ENCODE measurements around the gene ADORA1.

Gene ADORA1

DNA sequence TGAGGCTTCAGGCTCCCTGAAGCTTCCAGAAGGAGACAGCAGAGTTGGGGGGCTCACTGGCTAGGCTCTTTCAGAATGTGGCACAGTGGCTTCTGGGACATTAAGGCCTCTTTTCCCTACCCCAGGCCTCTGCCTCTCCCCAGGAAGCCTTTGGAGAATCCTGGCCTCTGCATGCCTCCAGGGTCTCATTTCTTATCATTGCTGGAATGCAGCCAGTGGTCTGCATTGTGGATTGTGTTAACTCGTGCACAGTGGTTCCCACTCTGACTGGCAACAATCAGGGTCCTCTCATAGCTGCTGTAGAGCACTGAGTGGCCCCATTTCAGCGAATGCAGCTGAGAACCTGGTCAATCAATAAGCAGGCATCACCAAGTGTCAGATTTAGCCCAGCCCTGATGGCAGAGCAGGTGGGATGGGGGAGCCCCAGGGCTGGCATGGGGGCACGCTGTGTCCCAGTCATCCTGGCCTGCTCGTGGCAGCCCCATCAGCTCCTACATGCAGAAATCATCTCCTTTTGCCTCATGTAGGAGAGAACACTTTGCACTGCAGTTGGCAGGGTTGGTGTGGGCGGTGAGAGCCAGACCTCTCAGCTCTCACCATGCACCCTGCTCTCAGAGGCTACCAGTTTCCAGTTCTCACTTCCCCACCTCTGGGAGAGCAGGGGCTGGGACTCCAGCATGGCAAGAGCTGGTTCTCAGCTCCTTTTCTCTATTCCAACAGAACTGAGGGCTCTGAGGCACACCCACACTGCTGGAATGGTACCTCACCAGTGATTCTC is 13.4 kb downstream of the ADORA1 start:
- DNase-seq (ENCODE audit: low read depth in 2 of 2), result no peak

DNA sequence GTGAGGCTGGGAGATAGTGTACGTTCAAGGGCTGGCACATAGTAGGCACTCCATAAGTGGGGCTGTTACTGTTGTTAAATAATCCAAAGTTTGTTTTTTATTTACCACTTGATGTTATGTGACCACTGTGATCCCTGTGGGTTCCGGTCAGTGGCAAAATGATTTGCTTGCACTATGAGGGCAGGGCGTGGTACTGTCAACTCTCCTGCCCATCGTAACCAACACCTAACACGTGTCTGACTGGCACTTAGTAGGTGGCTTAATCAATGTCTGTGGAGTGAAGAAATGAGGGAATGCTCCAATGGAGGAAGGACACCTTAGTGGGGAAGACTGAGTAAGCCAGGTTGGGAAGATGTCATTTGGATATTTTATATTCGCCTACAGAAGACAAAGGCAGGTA is 14.6 kb downstream of the ADORA1 start:
- no peak for DNase-seq (ENCODE audit: low read depth in 2 of 2)

DNA sequence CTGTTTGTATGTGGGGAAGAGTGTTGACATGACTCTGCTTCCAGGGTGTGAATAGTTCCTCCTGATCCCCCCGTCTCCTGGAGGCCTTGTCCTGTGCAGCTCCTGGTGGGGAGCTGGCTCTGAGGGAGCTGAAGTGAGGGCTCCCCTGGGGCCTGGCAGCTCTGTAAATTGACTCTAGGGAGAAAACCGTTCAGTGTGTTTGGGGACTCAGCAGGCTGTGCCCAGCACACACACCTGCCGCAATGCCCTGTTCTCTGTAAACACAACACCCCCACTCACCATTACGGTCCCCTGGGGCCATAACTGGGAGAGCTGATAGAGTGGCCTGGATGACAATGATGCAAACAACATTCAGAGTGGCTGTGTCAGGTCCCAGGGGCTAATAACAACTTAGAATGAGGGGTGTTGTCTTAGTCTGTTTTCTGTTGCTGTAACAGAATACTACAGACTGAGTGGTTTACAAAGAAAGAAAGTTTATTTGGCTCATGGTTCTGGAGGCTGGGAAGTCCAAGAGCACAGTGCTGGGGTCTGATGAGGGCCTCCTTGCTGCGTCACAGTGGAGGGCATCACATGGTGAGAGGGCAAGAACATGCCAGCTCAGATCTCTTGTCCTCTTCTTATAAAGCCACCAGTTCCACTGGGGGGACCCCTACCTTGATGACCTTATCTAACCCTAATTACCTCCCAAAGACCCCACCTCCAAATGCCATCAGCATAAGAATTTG is 15.3 kb downstream of the ADORA1 start:
- no peak for DNase-seq (ENCODE audit: low read depth in 2 of 2)

DNA sequence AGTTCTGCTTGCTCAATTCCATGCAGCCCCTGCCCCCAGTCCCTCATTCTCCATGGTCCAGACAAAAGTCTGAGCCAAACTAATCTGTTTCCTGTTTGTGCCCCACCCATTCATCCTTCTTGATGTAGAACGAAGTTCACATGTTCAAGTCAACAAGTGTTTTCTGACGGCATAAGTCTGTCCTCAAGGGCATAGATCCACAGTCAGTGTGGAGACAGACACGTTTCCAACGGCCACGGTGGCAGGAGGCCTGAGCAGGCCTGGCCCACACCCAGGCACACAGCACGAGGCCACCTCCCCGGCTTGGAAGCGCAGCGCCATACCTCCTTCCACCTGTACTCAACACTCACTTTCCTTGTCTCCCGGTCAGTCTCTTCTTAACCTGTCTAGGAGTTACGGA is 16.1 kb downstream of the ADORA1 start:
- DNase-seq (ENCODE audit: low read depth in 2 of 2), result no peak

DNA sequence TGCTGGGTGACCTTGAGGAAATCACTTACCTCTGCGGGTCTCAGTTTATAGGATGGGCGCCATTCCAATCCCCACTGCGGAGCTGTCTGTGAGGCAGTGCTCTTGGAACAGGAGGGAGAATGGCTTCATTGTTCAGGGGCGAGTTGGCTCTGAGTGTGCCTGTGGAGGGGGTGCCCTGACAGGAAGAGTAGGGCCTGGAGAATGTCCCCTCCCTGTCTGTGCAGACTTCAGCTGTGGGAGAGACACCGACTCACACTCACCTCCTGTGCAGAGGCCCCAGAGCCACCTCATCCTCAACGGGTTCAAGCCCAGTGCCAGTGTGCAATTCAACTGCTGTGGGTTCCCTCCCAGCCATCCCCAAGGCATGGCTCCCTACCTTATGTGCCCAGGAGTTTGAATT is 17.1 kb downstream of the ADORA1 start:
- no peak for DNase-seq (ENCODE audit: low read depth in 2 of 2)

DNA sequence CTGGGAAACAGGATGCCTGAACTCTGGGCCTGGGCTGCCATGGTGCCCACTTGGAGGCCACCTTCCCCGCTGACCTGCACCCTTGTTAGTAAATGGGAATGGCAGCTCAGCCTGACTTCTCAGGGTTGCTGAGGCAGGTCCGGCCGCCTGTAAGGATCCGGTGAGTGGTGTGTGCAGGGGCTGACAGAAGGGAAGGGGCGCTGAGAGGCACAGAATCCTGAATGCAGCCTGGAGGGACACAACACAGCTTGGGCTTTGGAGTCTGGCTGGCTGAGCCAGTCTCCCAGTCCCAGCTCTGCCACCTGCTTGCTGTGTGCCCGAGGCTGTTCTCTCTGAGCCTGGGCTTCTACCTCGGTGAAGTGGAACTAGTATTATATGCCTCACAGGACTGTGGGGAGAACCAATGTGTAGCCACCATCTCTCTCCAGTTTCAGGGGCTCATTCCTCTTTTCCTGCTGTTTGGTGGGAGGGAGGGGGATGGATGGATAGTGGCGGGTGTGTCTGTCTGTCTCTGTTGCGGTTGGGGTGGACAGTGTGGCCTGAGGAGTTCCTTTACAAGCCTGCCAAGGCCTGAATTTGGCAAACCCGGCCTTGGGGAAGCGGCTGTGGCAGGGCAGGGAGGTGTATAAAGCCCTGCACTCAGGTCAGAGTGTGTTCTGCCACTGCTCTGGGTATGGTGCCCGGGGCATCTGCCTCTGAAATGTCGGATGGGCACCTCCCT is 18.0 kb downstream of the ADORA1 start:
- DNase-seq (ENCODE audit: low read depth in 2 of 2), result no peak

DNA sequence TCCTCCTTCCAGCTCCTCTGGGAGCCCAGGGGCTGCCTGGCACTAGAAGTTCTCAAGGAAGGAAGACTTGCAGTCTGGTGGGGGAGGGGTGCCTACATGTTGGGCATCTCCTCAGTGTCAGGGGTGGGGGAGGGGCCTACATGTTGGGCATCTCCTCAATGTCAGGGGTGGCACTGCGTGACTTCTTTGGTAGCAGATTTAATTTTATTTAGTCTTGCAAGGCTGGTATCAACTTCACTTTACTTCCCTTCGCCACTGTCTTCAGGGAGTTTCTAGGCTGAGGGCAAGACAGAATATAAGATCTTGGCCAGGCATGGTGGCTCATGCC is 18.5 kb downstream of the ADORA1 start:
- DNase-seq (ENCODE audit: low read depth in 2 of 2), result no peak

DNA sequence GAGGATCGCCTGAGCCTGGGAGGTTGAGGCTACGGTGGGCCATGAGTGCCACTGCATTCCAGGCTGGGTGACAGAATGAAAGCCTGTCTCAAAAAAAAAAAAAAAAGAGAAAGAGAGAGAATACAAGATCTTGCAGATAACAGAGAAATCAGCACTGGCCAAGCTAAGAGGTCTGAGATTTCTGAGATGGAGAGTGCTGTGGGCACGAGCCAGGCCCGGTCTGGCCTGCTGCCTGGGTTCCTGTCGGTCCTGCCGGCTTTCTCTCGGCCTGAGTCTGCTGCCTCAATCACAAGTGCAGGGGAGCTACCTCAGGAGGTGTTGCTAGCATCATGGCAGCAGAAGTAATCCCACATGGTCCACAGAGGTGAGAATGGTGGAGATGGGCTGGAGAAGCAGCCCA is 19.0 kb downstream of the ADORA1 start:
- no peak for DNase-seq (ENCODE audit: low read depth in 2 of 2)

DNA sequence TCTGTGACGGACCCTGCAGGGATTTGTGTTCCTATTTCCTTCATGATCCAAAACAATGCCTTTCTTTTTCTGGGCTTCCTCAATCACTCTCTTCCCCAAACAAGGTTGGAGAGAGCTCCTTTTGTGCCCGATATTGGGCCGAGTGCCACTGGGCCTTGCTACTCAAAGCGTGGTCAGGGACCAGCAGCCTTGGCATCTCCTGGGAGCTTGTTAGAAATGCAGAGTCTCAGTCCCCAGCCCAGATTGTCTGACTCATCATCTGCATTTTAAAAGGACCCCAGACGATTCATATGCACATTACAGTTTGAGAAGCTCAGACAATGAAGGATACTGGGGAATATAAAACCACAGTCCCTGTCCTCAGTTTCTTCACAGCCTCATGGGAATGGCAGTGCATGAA is 19.9 kb downstream of the ADORA1 start:
- DNase-seq (ENCODE audit: low read depth in 2 of 2), result no peak

DNA sequence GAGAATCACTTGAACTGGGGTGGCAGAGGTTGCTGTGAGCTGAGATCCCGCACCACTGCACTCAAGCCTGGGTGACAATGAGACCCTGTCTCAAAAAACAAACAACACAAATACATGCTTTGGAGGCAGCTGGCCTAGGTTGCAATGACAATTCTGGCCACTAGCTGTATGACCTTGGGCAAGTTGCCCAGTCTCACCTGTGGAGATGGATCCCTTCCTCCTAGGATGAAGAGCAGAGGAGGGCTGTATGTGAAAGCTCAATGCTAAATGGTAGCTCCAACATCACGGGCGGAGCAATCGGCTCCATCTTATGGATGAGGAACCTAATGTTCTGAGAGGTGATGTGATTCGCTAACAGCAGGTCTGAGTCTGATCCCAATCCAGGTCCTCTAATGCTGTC is 20.6 kb downstream of the ADORA1 start:
- DNase-seq (ENCODE audit: low read depth in 2 of 2), result no peak

DNA sequence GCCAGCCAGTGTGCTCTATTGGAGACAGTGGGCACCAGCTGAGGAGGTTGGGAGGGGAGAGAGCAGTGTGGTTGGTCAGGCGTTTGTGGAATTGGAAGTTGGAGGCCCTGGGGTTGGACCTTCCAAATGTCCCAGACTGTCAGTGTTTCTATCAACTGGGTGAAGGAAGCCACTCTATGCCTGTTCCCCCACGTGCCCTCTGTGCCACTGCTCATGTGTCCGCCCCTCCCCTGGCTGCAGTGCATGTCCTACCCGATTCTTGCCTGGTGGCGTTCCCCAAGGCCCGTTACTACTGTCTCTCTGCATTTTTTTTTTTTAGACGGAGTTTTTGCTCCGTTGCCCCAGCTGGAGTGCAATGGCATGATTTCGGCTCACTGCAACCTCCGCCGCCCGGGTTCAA is 21.1 kb downstream of the ADORA1 start:
- no peak for DNase-seq (ENCODE audit: low read depth in 2 of 2)

DNA sequence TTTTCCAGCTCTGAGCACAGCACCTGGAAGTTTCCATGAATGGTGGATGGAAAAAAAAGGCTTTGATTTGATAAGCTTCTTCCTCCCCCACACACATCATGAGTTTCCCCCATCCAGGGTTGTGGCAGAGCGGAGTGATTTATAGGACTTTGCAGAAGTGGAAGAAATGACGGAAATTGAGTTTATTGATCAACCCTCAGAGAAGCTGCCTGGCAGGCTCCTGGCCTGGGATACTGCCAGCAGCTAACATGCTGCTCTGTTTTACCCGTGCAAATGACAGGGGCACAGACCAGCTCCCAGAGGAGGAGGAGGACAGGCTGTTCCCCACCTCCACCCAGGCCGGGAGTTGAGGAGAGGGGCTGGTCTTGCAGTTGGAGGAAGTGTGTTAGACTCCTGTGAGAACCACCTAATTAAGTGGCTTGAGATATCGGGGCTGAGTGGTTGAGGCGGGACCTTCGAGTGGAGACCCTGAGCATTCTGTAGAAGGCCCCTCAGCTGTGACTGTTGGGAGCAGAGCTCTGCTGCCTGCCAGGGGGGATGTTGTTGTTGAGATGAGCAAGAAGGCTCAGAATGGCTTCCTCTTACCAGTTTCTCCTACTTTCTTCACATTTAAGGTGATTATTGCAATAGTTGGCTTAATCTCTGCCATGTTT is 21.8 kb downstream of the ADORA1 start:
- DNase-seq (ENCODE audit: low read depth in 2 of 2), result no peak

DNA sequence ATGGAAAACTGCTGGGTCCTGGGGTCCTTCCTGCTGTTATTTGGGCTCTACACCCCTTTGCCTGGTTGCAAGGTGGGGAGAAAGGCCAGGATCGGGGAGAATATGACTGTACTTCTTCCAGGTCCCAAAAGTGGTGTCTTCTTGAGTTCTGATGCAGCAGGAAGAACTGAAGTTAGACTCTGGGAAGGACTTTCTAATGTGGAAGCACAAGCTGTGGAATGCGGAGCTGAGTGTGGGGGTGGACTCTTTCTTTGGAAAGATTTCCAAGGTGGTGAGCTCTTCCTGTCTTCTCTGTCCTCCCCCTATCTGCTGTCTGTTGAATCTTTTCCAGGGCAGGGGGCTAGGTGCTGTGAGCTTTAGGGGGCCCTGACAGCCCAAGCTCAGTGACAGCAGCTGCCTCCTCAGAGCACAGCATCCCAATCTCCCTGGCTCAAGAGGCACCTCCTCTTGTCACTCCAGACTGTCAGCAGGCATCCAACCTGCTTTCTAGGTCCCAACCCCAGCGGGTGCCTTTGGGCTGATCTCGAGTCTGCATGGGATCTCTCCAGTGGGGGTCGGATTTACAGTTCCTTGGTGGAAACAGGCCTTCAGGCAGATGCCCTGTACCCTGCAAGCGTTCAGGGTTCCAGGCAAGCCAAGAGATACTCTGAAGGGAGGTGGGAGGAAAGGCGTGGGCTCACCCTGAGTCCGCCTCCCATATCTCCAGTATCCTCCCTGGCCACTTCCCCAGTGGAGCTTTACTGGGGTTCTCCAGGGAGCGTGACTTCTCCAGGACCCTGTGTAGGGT is 23.2 kb downstream of the ADORA1 start:
- no peak for DNase-seq (ENCODE audit: low read depth in 2 of 2)

DNA sequence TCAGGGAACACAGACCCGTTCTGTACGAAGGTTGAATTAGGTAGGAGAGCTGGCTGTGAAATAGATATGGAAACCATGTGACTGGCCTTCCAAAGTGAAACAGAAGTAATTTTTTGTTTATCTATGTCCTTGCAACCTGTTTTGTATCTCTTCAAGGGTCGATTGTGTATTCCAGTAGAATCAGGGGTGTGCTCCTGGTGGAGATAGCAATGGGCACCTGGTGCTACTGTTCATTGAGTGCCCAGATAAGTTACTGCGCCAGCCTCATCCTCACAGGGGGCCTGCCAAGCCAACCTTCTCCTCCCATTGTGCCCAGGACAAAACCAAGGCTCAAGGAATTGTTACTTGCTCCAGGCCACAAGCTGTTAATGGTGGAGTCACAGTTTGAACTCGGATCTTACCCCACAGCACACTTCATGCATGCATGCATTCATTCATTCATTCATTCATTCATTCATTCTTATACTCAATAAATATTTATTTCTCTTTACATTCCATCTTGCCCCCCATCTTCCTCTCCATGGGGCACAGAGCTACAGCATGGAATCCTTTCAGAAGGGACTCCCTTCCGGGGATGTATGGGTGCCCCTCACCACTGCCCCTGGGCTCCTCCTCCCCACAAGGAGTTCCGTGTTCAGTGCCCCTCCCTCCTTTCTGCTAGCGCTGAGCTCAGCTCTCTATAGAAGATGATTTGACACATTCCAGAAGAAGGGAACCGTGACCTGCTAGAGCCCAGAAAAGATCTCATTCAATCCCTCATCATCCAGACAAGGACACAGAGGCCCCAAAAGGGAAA is 24.0 kb downstream of the ADORA1 start:
- no peak for DNase-seq (ENCODE audit: low read depth in 2 of 2)

DNA sequence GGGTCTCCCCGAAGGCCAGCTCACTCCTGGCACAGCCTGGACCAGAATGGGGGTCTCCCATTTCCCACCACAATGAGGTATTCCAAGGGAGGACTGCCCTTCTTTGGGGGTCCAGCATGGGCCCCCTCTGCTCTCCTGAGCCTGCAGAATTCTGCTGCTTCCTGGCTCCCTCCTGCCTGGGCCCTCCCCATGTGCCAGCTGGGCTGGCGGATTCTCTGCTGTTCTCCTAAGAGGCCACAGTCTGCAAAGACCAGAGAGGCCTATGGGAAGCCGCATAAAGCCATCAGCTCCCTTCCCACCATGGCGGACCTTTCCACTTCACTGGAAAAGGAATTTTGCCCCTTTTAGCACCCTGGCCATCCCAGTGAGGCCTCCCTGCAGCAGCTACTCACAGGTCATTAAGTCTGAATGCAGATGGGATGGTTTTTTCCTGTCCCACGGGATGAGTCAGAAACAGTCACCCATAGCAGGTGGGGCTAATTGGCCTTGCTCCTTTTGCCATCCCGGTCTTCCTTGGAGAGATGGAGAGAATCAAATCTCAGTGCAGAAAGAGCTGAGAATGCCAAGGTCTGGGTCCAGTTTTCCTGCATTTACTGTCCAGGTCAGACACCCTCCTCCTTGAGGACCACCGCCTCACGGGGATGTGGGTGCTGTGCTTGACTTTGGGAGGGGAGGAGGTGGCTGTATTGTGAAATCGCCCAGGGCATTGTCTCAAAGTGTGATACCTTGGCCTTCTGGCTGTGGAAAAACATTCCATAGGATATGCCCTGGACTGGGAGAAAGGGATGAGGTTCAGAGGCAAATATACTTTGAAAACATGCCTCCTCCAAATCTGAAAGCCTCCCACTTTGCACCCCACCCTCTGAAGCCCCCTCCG is 24.9 kb downstream of the ADORA1 start:
- DNase-seq (ENCODE audit: low read depth in 2 of 2), result no peak

DNA sequence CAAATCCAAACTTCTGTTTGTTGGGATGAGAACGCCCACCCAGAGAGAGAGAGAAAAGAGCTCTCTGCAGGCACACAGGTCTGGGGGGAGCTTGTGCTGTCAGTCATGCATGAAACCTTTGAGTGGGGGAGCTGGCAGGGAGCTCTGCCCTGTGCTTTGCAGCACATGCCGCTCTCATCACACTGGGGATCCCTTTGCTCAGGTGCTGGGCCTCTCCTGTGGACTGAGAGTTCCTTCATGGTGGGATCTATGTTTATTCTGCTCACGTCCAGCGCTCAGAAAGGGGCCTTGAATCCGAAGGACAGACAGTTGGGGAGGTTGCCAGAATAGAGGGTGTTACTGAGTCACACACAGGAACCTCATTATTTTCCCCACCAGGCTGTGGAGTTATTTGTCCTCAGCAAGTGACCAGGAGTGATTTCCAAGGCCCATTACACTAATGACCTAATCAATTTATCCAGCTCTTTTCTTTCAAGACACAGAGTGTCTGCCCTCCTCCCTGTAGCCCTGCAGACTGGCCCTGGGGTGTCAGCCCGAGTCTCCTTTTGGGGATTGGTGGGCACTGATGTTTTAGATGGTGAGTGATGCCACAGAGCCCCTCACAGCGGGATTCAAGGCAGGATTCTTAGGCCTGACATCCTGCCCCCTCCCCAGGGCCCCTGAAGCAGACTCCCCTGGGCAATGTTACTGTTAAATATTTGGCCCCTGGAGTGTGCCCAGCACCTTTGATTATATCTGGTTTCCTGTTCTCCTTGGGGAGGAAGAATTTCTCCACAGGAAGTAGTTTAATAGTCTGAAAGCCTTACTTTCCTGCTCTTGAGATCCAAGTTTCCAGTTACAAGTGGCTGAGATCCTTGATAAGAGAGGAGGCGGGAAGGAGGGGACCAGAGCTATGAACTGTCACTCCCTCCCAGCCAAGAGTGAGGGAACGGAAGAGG is 25.8 kb downstream of the ADORA1 start:
- DNase-seq (ENCODE audit: low read depth in 2 of 2), result no peak

DNA sequence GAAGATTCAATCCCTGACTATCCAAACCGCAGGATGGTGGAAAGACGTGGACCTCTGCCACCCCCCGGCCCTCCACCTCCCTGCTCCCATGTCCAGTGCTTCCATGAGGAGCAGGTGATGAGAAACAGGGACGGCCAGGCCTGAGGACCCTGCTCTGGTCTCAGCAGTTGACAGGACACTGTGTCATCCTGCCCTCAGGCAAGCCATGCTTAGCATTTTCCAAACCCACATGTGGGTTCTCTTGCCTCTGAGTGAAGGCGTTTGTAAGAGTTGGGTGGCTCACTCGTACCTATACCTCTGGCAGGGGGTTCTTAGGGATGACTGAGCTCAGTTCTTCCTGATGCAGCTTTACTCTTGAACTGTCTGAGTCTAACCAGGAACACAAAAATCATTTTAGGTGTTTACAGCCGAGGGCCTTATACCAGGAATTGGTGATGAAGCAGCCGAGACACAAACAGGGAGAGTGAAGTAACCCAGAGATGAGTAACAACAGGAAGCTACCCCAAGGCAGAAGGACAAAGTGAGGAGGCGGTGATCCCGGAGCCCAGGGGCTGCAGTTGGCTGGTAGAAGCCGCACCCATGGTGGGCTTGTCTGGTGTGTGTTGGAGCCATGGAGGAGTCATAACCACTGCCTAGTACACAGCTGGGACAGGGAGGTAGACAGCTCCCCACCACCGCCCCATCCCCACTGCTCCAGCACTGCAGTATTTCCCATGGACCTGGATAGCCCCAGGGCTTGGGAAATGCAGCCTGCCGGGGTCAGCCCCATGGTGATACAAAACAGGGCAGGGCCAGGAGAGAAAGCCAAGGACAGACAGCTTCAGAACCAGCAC is 26.7 kb downstream of the ADORA1 start:
- no peak for DNase-seq (ENCODE audit: low read depth in 2 of 2)

DNA sequence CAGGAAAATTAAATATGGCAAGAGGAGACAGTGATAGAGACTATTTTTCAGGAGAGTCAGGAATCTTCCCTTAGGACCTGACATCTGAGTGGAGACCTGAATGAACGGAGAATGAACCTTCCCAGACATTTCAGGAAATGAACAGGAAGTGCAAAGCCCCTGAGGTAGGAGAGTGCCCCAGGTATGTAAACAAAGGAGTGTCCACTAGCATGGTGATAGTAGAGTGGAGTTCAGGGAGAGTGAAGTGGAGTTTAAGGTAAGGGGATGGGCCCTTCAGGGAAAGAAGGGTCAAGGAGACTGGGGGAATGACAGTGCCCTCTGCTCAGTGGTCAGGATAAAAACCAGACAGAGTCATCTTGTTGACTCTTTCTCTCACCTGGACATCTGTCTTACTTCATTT is 28.8 kb downstream of the ADORA1 start:
- no peak for DNase-seq (ENCODE audit: low read depth in 2 of 2)
